AG10803 (cell line): ENCODE results near the gene DIO1.
A peak's percentile ranks its signal among the peaks of the same experiment; 100 is the strongest.

Source experiments
- DNase-seq: peaks from one replicate; pipeline ENCODE4 v3.0.0; 2010; ENCODE audit warnings: low read depth
- H3K4me3 ChIP-seq: 2 replicates; pipeline ENCODE4 v1.5.1; 2011; ENCODE audit warnings: mild to moderate bottlenecking, low read length, control low read depth
- CTCF ChIP-seq: conservative IDR thresholded peaks from 2 replicates; pipeline ENCODE4 v1.5.1; 2011; ENCODE audit warnings: mild to moderate bottlenecking, low read length, control low read depth, inconsistent platforms

The DIO1 gene

GRCh38 chr1:53943490-53944043, 49.6 kb downstream of the DIO1 start:
- DNase-seq = no peak
- H3K4me3 ChIP-seq = no peak overlapping the region
- TF ChIP-seq CTCF = no peak

- peak overlapping the region; percentile 93 for H3K4me3 ChIP-seq
- no peak for TF ChIP-seq CTCF
- no peak for DNase-seq
These were observed 50.6 kb downstream of the DIO1 start for GRCh38 chr1:53944469-53945182.

- TF ChIP-seq CTCF = no peak
- DNase-seq = no peak
- H3K4me3 ChIP-seq = peak overlapping the region; percentile 93
These were observed 51.1 kb downstream of the DIO1 start for GRCh38 chr1:53945183-53945432.

GRCh38 chr1:53945433-53946251, 51.7 kb downstream of the DIO1 start, which contains the start of gene IFT25:
Gene IFT25, minus strand, starts transcription at chr1:53945699. Its CDS starts 5,617 bp downstream, at chr1:53940082.
- peak within 1 kb of the TSS; percentile 93 for H3K4me3 ChIP-seq
- peak; percentile 96 for DNase-seq
- no peak for TF ChIP-seq CTCF

- peak within 1 kb of the TSS; percentile 93 for H3K4me3 ChIP-seq
- TF ChIP-seq CTCF = no peak; the same call in 1 of the 2 replicates
- no peak for DNase-seq
These were observed 52.5 kb downstream of the DIO1 start, which contains the start of gene LRRC42 for GRCh38 chr1:53946252-53947171. Gene LRRC42, plus strand, starts transcription at chr1:53946350. Its CDS starts 5,650 bp downstream, at chr1:53952000.

- peak; percentile 22 for DNase-seq
- no peak for TF ChIP-seq CTCF
- peak overlapping the region; percentile 84 for H3K4me3 ChIP-seq
These were observed 53.4 kb downstream of the DIO1 start for GRCh38 chr1:53947172-53947907.
